HG02938 (cell line): ENCODE results near the gene PLCL2.

ENCODE experiments used
- ATAC-seq: cut with Tn5 transposase; IDR thresholded peaks from one replicate; pipeline ENCODE4 v1.9.1; 2021; ENCODE audit warnings: mild to moderate bottlenecking, moderate library complexity; ENCODE audit not compliant: unreplicated experiment

PLCL2 gene

GRCh38 chr3:16888785-16889607 is 4.2 kb downstream of the PLCL2 start:
- peak; percentile 35 for ATAC-seq

GRCh38 chr3:16890597-16891333 is 6.0 kb downstream of the PLCL2 start:
- ATAC-seq: no peak

- no peak for ATAC-seq
Observed at GRCh38 chr3:16893618-16894200, 9.0 kb downstream of the PLCL2 start.

GRCh38 chr3:16896094-16896627 is 11.4 kb downstream of the PLCL2 start:
- no peak for ATAC-seq

- ATAC-seq: no peak
Observed at GRCh38 chr3:16896820-16897219, 12.1 kb downstream of the PLCL2 start.

GRCh38 chr3:16897254-16897926 is 12.6 kb downstream of the PLCL2 start:
- peak; percentile 81 for ATAC-seq

GRCh38 chr3:16898595-16899395 is 14.0 kb downstream of the PLCL2 start:
- no peak for ATAC-seq

GRCh38 chr3:16899919-16900318 is 15.2 kb downstream of the PLCL2 start:
- ATAC-seq: no peak

- ATAC-seq: no peak
Observed at GRCh38 chr3:16900779-16901440, 16.2 kb downstream of the PLCL2 start.

GRCh38 chr3:16904423-16905417 is 20.0 kb downstream of the PLCL2 start:
- no peak for ATAC-seq

GRCh38 chr3:16905704-16906103 is 20.9 kb downstream of the PLCL2 start:
- ATAC-seq: no peak

GRCh38 chr3:16906682-16907081 is 21.9 kb downstream of the PLCL2 start:
- ATAC-seq: no peak

- ATAC-seq: peak; percentile 70
Observed at GRCh38 chr3:16907243-16907642, 22.5 kb downstream of the PLCL2 start.

GRCh38 chr3:16908016-16908807 is 23.5 kb downstream of the PLCL2 start:
- no peak for ATAC-seq

GRCh38 chr3:16908896-16909295 is 24.1 kb downstream of the PLCL2 start:
- ATAC-seq: no peak

- no peak for ATAC-seq
Observed at GRCh38 chr3:16909802-16910201, 25.0 kb downstream of the PLCL2 start.

- ATAC-seq: no peak
Observed at GRCh38 chr3:16910207-16910606, 25.5 kb downstream of the PLCL2 start.

- no peak for ATAC-seq
Observed at GRCh38 chr3:16911916-16912315, 27.2 kb downstream of the PLCL2 start.
